ENCODE results near the gene JUN.

DNA sequence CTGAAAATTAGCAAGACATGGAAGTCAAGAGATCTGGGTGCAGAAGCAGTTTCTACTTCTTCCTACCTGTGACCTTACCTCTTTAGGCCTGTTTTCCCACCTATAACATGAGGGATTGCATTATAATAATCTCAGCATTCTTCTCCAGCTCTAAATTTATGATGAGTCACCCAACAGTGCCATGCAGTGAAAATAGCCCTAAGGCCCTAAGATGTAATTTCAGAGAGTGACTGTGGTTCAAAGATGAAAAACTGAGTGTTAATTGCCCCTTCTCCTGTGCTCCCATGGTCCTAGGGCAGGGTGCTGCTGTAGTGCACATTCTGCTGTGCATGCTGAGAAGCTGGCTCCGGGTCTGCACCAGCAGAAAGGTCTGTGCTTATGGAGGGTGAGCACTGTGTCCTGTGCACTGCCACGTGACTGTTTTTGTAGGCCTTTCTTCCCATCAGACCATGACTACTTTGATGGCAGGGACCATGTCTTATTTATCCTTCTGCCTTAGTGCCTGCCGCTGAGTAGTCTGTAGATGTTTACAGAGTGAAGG is 29.7 kb downstream of the JUN start:
- TF ChIP-seq POLR2AphosphoS5 (IDR thresholded peaks at IDR 0.05; ENCODE audit: insufficient read depth, low read depth, low read length), result no peak
- TF ChIP-seq, protein P1, sequence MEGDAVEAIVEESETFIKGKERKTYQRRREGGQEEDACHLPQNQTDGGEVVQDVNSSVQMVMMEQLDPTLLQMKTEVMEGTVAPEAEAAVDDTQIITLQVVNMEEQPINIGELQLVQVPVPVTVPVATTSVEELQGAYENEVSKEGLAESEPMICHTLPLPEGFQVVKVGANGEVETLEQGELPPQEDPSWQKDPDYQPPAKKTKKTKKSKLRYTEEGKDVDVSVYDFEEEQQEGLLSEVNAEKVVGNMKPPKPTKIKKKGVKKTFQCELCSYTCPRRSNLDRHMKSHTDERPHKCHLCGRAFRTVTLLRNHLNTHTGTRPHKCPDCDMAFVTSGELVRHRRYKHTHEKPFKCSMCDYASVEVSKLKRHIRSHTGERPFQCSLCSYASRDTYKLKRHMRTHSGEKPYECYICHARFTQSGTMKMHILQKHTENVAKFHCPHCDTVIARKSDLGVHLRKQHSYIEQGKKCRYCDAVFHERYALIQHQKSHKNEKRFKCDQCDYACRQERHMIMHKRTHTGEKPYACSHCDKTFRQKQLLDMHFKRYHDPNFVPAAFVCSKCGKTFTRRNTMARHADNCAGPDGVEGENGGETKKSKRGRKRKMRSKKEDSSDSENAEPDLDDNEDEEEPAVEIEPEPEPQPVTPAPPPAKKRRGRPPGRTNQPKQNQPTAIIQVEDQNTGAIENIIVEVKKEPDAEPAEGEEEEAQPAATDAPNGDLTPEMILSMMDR (IDR thresholded peaks at IDR 0.05; ENCODE audit: extremely low read depth in 1 of 2, insufficient read depth in 1 of 2, low read depth in 1 of 2, low read length in 2 of 2), result no peak
- TF ChIP-seq FOS (IDR thresholded peaks at IDR 0.05; ENCODE audit: borderline replicate concordance, insufficient read depth, low read length), result peak; percentile 54
- no peak for TF ChIP-seq POLR2A (IDR thresholded peaks at IDR 0.05; ENCODE audit: low read depth, low read length)
- TF ChIP-seq EZH2 (IDR thresholded peaks at IDR 0.05; ENCODE audit: borderline replicate concordance, low read depth, low read length, severe bottlenecking), result no peak

Data from endothelial cell of umbilical vein (primary cell).